OCI-LY1 (cell line): Measurements from ENCODE around the gene MYH15.

Source experiments
- EZH2 ChIP-seq: fragments of 200-600 bp; sonication (generic), shearing (Covaris generic); IDR thresholded peaks from 2 replicates; pipeline ENCODE4 v1.8.0; 2017; ENCODE audit warnings: borderline replicate concordance, mixed run types, mild to moderate bottlenecking, antibody characterized with exemption, low read length, moderate library complexity, mixed read lengths
- TF ChIP-seq, protein P1 (sequence below): fragments of 200-600 bp; sonication (generic), shearing (Covaris generic); IDR thresholded peaks from 2 replicates; pipeline ENCODE4 v1.5.1; 2017; ENCODE audit warnings: mild to moderate bottlenecking, antibody characterized with exemption, low read length, moderate library complexity, mixed read lengths

- TF ChIP-seq EZH2: no peak
- TF ChIP-seq, protein P1, sequence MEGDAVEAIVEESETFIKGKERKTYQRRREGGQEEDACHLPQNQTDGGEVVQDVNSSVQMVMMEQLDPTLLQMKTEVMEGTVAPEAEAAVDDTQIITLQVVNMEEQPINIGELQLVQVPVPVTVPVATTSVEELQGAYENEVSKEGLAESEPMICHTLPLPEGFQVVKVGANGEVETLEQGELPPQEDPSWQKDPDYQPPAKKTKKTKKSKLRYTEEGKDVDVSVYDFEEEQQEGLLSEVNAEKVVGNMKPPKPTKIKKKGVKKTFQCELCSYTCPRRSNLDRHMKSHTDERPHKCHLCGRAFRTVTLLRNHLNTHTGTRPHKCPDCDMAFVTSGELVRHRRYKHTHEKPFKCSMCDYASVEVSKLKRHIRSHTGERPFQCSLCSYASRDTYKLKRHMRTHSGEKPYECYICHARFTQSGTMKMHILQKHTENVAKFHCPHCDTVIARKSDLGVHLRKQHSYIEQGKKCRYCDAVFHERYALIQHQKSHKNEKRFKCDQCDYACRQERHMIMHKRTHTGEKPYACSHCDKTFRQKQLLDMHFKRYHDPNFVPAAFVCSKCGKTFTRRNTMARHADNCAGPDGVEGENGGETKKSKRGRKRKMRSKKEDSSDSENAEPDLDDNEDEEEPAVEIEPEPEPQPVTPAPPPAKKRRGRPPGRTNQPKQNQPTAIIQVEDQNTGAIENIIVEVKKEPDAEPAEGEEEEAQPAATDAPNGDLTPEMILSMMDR: no peak
Measured at GRCh38 chr3:108468577-108468976, 41.8 kb downstream of the MYH15 start.
